Activated CD8-positive, alpha-beta memory T cell treated with anti-CD3 and anti-CD28 coated beads, Interleukin-2, amount 50 U/mL, for 1 hour (primary cell): ENCODE results near the gene MAEL.
A peak's percentile ranks its signal among the peaks of the same experiment; 100 is the strongest.

Source experiments
- DNase-seq: peaks from one replicate; pipeline ENCODE4 v3.0.0-alpha.2; 2020; ENCODE audit errors: extremely low read depth

Gene MAEL

GRCh38 chr1:167056529-167057231 is 67.6 kb downstream of the MAEL start:
- no peak for DNase-seq

GRCh38 chr1:167057241-167057688 is 68.2 kb downstream of the MAEL start:
- DNase-seq, result no peak

GRCh38 chr1:167059045-167059808 is 70.1 kb downstream of the MAEL start:
- no peak for DNase-seq

- no peak for DNase-seq
These were observed 70.7 kb downstream of the MAEL start for GRCh38 chr1:167059809-167060107.

DNA sequence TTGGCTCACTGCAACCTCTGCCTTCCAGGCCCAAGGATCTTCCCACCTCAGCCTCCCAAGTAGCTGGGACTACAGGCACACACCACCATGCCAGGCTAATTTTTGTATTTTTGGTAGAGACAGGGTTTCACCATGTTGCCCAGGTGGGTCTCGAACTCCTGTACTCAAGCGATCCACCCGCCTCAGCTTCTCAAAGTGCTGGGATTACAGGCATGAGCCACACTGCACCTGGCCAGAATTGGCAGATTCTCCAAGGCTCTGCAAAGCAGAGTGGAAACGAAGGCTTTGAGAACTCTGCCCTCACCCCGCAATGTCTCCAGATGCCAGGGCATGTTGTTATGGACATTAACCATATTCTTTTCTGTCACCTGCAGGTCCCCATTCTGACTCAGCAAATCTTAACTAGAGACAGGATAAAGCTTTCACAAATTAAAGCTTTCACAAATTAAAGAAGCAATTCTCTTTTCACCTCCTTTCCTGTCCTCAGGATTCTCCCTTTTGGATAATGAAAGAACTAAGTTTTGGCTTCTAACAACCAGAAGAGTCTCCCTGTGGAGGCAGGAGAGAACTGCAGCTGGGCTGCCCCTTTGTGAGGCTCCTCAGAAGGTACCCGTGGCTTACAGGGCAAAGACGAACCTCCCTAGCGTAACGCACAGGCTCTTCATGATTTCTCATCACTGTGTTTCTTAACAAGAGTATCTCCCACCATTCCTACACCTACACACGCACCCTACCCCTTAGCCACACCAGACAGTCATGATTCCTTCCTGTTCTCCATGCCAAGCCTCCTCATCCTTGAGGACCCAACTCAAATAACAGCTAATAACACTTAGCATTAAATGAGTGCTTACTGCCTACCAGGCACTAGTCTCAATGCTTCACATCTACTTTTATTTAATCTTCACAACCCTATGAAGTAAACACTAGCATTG is 71.3 kb downstream of the MAEL start:
- no peak for DNase-seq

DNA sequence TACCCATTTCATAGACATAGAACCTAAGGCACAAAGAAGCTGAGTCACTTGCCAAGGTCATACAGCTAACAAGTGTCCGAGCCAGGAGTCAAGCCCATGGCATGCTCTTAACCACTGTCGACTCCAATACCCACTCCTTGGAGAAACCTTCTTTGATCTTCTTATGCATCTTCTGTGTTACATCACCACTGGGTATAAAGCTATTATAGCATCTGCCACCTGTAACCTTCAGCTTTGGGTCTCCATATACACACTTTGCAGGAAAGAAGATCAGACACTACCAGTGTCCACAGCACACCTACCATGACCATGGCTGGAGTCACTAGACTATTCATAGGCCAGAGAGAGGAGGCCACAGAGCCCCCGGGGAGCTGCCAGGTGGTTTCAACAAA is 72.0 kb downstream of the MAEL start:
- DNase-seq, result no peak

DNA sequence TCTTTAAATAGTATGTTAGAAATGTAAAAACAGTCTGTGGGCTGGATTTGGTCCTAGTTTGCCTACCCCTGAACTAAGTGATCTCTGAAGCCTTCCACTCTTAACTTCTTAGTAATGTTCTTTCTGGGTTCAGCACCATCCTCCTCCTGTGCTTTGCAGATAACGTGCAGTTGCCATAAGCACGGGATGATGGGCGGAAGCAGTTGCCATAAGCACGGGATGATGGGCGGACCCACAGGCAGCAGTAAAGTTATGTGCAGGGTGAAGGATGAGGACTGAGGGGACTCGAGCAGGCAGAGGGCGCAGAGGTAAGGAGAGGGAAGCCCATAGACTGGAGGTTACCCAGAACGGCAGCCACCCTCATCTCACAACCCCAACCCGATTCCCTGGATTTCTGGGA is 75.5 kb downstream of the MAEL start:
- no peak for DNase-seq

DNA sequence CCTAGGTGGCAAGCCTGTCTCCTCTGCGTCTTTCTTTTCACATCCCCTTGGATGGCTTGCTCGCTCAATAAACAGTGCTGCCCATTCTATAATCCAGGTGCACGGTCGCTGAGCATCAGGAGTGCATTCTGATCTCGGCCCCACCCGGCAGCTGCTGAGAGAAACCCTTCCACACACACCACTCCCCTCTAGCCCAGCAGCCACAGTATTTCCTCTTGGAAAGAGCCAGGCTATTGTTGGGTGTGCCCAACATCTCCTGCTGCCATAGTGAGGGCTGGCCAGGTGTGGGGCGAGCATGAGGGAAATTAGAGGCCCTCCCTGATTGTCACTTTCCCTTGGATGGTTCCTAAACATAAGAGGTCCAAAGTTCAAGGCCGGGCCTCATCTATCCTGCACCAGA is 76.4 kb downstream of the MAEL start:
- no peak for DNase-seq

- peak; percentile 42 for DNase-seq
These were observed 77.4 kb downstream of the MAEL start for GRCh38 chr1:167066333-167067122.

GRCh38 chr1:167067904-167068303 is 78.8 kb downstream of the MAEL start:
- no peak for DNase-seq

- DNase-seq, result no peak
These were observed 79.7 kb downstream of the MAEL start for GRCh38 chr1:167068761-167069160.

GRCh38 chr1:167071286-167071685 is 82.2 kb downstream of the MAEL start:
- DNase-seq, result no peak
